ENCODE data around the gene AQP4. TPM values are rescaled to one million over a fixed set of nuclear protein-coding genes. Genes with fewer than 3 reads are reported as not detected.

Gene AQP4
- total RNA-seq, 1 donor from 2014 or later: not detected

GRCh38 chr18:26826656-26827235 lies 38.8 kb downstream of the AQP4 start:
- no peak for DNase-seq (ENCODE audit: extremely low spot score, unreplicated experiment)
- H3K4me3 Mint-ChIP-seq (ENCODE audit: unreplicated experiment): no peak overlapping the region
- H3K4me1 Mint-ChIP-seq (ENCODE audit: unreplicated experiment): no peaks in the 10 kb centered on the region
- H3K36me3 Mint-ChIP-seq (ENCODE audit: unreplicated experiment): no peaks in the 10 kb centered on the region
- TF ChIP-seq CTCF (IDR thresholded peaks at IDR 0.05): no peak
- H3K27me3 Mint-ChIP-seq (ENCODE audit: unreplicated experiment): peaks cover 3% of the 10 kb centered on the region
- H3K27ac Mint-ChIP-seq (ENCODE audit: unreplicated experiment): no peak overlapping the region
- H3K9me3 Mint-ChIP-seq (ENCODE audit: unreplicated experiment): no peaks in the 10 kb centered on the region

GRCh38 chr18:26821181-26821580 lies 44.3 kb downstream of the AQP4 start:
- Mint-ChIP-seq H3K36me3 (ENCODE audit: unreplicated experiment) (no peaks in the 10 kb centered on the region), H3K4me3 (ENCODE audit: unreplicated experiment) (no peak overlapping the region), H3K27ac (ENCODE audit: unreplicated experiment) (no peak overlapping the region), H3K4me1 (ENCODE audit: unreplicated experiment) (no peaks in the 10 kb centered on the region), H3K9me3 (ENCODE audit: unreplicated experiment) (peaks cover 19% of the 10 kb centered on the region), H3K27me3 (ENCODE audit: unreplicated experiment) (peaks cover 3% of the 10 kb centered on the region)
- no peak for TF ChIP-seq CTCF (IDR thresholded peaks at IDR 0.05)
- DNase-seq (ENCODE audit: extremely low spot score, unreplicated experiment): no peak

GRCh38 chr18:26819046-26819445 lies 46.5 kb downstream of the AQP4 start:
- Mint-ChIP-seq H3K27me3 (ENCODE audit: unreplicated experiment) (peaks cover 5% of the 10 kb centered on the region), H3K27ac (ENCODE audit: unreplicated experiment) (no peak overlapping the region), H3K9me3 (ENCODE audit: unreplicated experiment) (peaks cover 19% of the 10 kb centered on the region), H3K4me3 (ENCODE audit: unreplicated experiment) (no peak overlapping the region), H3K36me3 (ENCODE audit: unreplicated experiment) (no peaks in the 10 kb centered on the region), H3K4me1 (ENCODE audit: unreplicated experiment) (no peaks in the 10 kb centered on the region)
- no peak for DNase-seq (ENCODE audit: extremely low spot score, unreplicated experiment)
- TF ChIP-seq CTCF (IDR thresholded peaks at IDR 0.05): no peak

- no peaks in the 10 kb centered on the region for H3K36me3 Mint-ChIP-seq (ENCODE audit: unreplicated experiment)
- no peaks in the 10 kb centered on the region for H3K4me1 Mint-ChIP-seq (ENCODE audit: unreplicated experiment)
- no peak for TF ChIP-seq CTCF (IDR thresholded peaks at IDR 0.05)
- no peak overlapping the region for H3K4me3 Mint-ChIP-seq (ENCODE audit: unreplicated experiment)
- peaks cover 19% of the 10 kb centered on the region for H3K9me3 Mint-ChIP-seq (ENCODE audit: unreplicated experiment)
- no peak for DNase-seq (ENCODE audit: extremely low spot score, unreplicated experiment)
- H3K27me3 Mint-ChIP-seq (ENCODE audit: unreplicated experiment): peaks cover 6% of the 10 kb centered on the region
- H3K27ac Mint-ChIP-seq (ENCODE audit: unreplicated experiment): no peak overlapping the region
Measured at GRCh38 chr18:26818461-26818860, 47.0 kb downstream of the AQP4 start.

- Mint-ChIP-seq H3K36me3 (ENCODE audit: unreplicated experiment) (no peaks in the 10 kb centered on the region), H3K27me3 (ENCODE audit: unreplicated experiment) (peaks cover 18% of the 10 kb centered on the region), H3K4me3 (ENCODE audit: unreplicated experiment) (no peak overlapping the region), H3K27ac (ENCODE audit: unreplicated experiment) (no peak overlapping the region), H3K4me1 (ENCODE audit: unreplicated experiment) (no peaks in the 10 kb centered on the region), H3K9me3 (ENCODE audit: unreplicated experiment) (peaks cover 9% of the 10 kb centered on the region)
- no peak for DNase-seq (ENCODE audit: extremely low spot score, unreplicated experiment)
- peak; percentile 53 for TF ChIP-seq CTCF (IDR thresholded peaks at IDR 0.05)
Measured at GRCh38 chr18:26813043-26813442, 52.5 kb downstream of the AQP4 start.
